Colonic mucosa (tissue), 4 donors: ENCODE measurements around the gene PLEKHJ1. TPM values are rescaled to one million over a fixed set of nuclear protein-coding genes. Genes with fewer than 3 reads are reported as not detected.

ENCODE experiments used
- DNase-seq: peaks from one replicate; pipeline ENCODE4 v3.0.0-alpha.2; 2020
- H3K27ac ChIP-seq: fragments of 200-600 bp; one replicate; pipeline ENCODE4 v1.8.0; 2021
- H3K27me3 ChIP-seq: fragments of 200-600 bp; one replicate; pipeline ENCODE4 v1.8.0; 2021
- H3K36me3 ChIP-seq: fragments of 200-600 bp; one replicate; pipeline ENCODE4 v1.8.0; 2021
- H3K4me1 ChIP-seq: fragments of 200-600 bp; one replicate; pipeline ENCODE4 v1.8.0; 2021; ENCODE audit warnings: mild to moderate bottlenecking
- H3K4me3 ChIP-seq: fragments of 200-600 bp; one replicate; pipeline ENCODE4 v1.8.0; 2021
- H3K9ac ChIP-seq, 2 donors: one replicate each; pipeline ENCODE4 v1.7.0; 2013; ENCODE audit warnings: control low read depth in 2 of 2, low read depth in 2 of 2, low read length in 2 of 2
- H3K9me3 ChIP-seq: fragments of 200-600 bp; one replicate; pipeline ENCODE4 v1.8.0; 2021
- intact Hi-C: fragments of 100-400 bp; cut with DNase I; formaldehyde crosslinking; loops from one replicate; pipeline ENCODE4 v1.14.1; 2022
- total RNA-seq, 2 donors: library from RNA; stranded (reverse); fragmentation: NEBNext Ultra II Directional in 1 of 2; extraction: Animal tissue kit (Norgen Biotek cat#: 25700) in 1 of 2; gene quantifications; one replicate each; pipeline ENCODE4 v1.2.1, GENCODE V29; 2021
- TF ChIP-seq, protein P1 (sequence below): fragments of 200-600 bp; IDR thresholded peaks from one replicate; pipeline ENCODE4 v1.8.0; 2022; ENCODE audit warnings: antibody characterized with exemption, mild to moderate bottlenecking
- donor health status: healthy.
- donor health status: DM: no; HTN: no; CAD: no.
- donor health status: DM: no; HTN: no; CAD: no.

PLEKHJ1 gene
- total RNA-seq, 2 donors from 2014 or later: 176 to 238 TPM

DNA sequence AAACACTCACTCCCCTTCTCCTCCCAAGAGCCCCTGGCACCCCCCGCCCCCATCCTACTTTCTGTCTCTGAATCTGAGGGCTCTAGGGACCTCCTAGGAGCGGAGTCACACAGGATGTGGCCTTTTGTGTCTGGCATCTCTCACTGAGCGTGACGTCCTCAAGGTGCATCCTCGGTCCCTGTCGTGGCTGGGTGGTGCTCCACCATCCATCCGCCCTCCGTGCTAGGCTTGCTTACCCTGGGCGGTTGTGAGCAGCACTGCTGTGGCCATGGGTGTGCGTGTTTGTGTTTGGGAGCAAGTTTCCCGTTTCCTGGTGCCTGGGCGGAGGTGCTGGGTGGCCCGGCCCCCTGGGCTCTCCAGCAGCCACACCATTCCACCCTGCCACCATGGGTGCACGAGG, 12.2 kb downstream of the PLEKHJ1 start:
- Histone ChIP-seq H3K4me1 (no peaks in the 10 kb centered on the region), H3K36me3 (peaks cover 6% of the 10 kb centered on the region), H3K4me3 (no peak overlapping the region), H3K9me3 (no peaks in the 10 kb centered on the region), H3K27ac (no peak overlapping the region), H3K27me3 (no peaks in the 10 kb centered on the region), H3K9ac (no peak overlapping the region)
- TF ChIP-seq, protein P1, sequence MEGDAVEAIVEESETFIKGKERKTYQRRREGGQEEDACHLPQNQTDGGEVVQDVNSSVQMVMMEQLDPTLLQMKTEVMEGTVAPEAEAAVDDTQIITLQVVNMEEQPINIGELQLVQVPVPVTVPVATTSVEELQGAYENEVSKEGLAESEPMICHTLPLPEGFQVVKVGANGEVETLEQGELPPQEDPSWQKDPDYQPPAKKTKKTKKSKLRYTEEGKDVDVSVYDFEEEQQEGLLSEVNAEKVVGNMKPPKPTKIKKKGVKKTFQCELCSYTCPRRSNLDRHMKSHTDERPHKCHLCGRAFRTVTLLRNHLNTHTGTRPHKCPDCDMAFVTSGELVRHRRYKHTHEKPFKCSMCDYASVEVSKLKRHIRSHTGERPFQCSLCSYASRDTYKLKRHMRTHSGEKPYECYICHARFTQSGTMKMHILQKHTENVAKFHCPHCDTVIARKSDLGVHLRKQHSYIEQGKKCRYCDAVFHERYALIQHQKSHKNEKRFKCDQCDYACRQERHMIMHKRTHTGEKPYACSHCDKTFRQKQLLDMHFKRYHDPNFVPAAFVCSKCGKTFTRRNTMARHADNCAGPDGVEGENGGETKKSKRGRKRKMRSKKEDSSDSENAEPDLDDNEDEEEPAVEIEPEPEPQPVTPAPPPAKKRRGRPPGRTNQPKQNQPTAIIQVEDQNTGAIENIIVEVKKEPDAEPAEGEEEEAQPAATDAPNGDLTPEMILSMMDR: no peak
- intact Hi-C loops: no loop called here
- DNase-seq: no peak

DNA sequence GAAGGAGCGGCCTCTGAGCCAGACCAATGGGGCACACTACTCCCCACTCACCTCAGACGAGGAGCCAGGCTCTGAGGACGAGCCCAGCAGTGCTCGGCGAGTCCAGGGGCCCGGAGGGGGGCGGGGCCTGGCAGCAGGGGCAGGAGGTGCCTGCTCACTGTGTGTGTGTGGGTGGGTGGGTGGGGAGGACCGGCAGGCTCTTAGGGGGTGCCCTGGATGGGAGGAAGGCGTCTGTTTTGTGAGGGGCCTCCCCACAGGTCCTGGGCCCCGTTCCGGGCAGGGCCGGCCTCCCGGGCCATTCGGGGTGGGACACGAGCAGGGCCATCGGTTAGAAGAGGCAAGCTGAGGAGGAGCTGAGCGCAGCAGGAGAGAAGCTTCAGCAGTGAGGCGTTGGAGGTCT, 12.7 kb downstream of the PLEKHJ1 start:
- Histone ChIP-seq H3K9me3 (no peaks in the 10 kb centered on the region), H3K4me3 (no peak overlapping the region), H3K4me1 (no peaks in the 10 kb centered on the region), H3K9ac (no peak overlapping the region), H3K36me3 (peaks cover 6% of the 10 kb centered on the region), H3K27me3 (no peaks in the 10 kb centered on the region), H3K27ac (no peak overlapping the region)
- TF ChIP-seq, protein P1: no peak
- DNase-seq: no peak
- intact Hi-C loops: no loop called here

DNA sequence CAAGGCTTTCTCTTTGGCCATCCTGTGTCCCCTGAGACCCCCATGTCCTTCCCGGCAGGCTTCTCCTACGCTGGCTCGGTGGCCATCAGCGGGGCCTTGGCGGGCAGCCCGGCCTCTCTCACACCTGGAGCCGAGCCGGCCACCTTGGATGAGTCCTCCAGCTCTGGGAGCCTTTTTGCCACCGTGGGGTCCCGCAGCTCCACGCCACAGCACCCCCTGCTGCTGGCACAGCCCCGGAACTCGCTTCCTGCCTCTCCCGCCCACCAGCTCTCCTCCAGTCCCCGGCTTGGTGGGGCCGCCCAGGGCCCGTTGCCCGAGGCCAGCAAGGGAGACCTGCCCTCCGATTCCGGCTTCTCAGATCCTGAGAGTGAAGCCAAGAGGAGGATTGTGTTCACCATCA, 14.2 kb downstream of the PLEKHJ1 start:
- no peak overlapping the region for H3K4me3 ChIP-seq
- no peak for DNase-seq
- H3K27ac ChIP-seq: no peak overlapping the region
- no peaks in the 10 kb centered on the region for H3K4me1 ChIP-seq
- peaks cover 6% of the 10 kb centered on the region for H3K36me3 ChIP-seq
- no peaks in the 10 kb centered on the region for H3K9me3 ChIP-seq
- intact Hi-C loops: no loop called here
- H3K27me3 ChIP-seq: no peaks in the 10 kb centered on the region
- H3K9ac ChIP-seq: no peak overlapping the region
- TF ChIP-seq, protein P1: no peak

DNA sequence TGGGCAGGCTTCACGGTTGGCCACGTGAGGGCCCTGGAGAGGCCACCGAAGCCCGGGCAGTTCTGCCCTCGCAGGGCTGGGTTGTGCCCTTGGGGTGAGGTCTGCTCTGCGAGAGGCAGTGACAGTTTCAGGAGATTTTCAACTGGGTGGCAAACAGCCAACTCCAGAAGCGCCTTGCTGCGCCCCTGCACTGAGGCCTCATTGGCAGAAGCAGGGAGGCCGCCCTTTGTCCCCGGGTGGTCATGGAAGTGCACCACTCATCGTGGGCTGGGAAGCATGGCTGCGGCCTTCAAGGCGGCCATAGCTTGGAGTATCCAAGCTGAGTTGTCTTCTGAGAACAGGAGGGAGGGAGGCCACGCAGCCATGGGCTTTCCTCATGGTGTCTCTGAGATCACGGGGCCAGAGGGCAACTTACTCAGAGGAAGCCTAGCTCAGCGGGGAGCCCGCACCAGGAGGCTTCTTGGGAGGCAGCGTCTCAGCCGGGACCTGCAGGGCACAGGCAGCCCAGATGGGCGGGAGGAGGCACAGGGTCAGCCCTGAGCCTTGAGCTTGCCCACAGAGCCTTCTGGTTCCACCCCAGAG, 14.8 kb downstream of the PLEKHJ1 start:
- Histone ChIP-seq H3K36me3 (peaks cover 6% of the 10 kb centered on the region), H3K9me3 (no peaks in the 10 kb centered on the region), H3K9ac (no peak overlapping the region), H3K27ac (no peak overlapping the region), H3K4me3 (no peak overlapping the region), H3K4me1 (no peaks in the 10 kb centered on the region), H3K27me3 (no peaks in the 10 kb centered on the region)
- no peak for DNase-seq
- intact Hi-C loops: no loop called here
- TF ChIP-seq, protein P1: no peak

DNA sequence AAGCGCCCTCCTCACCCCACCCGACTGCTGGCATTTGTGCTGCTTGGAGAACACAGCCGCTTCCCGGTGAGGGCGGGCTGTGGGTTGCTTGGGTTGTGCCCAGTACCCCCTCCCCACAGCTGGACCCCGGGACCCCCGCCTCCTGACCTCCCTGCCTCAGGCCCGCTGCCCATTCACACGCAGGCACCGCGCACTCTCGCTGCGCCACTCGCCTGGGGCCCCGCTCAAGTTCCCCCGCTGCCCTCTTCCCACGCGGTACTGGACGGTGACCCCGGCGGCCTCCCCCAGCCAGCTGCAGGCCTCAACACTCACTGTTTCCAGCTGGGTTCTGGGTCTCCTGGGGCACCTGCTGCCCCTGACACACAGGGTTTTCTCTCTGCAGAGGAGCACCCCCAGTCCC, 16.4 kb downstream of the PLEKHJ1 start:
- intact Hi-C loops: no loop called here
- Histone ChIP-seq H3K27me3 (no peaks in the 10 kb centered on the region), H3K9me3 (no peaks in the 10 kb centered on the region), H3K4me3 (no peak overlapping the region), H3K27ac (no peak overlapping the region), H3K9ac (no peak overlapping the region), H3K4me1 (no peaks in the 10 kb centered on the region), H3K36me3 (peaks cover 6% of the 10 kb centered on the region)
- TF ChIP-seq, protein P1: no peak
- no peak for DNase-seq
